Measurements from ENCODE around the gene FRYL.

DNA sequence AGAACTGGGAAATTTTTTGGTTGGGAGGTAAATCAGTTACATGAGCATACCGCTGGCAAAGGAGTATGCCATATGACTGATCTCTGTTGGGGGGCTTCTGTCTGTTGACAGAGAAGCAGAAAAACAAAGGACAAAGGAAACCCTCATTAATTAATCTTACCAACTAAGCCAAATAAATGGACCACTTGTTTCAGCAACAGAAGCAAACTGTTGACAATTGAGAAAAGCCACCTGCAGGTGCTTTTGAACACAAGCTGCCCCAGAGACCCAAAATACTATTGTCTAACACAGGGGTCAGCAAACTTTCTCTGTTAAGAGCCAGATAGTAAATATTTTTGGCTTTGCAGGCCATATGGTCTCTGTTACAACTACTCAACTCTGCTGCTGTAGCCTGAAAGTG, 7.0 kb upstream of the FRYL start:
- no peak for TF ChIP-seq POLR2A (IDR thresholded peaks at IDR 0.05)
- TF ChIP-seq, protein P1, sequence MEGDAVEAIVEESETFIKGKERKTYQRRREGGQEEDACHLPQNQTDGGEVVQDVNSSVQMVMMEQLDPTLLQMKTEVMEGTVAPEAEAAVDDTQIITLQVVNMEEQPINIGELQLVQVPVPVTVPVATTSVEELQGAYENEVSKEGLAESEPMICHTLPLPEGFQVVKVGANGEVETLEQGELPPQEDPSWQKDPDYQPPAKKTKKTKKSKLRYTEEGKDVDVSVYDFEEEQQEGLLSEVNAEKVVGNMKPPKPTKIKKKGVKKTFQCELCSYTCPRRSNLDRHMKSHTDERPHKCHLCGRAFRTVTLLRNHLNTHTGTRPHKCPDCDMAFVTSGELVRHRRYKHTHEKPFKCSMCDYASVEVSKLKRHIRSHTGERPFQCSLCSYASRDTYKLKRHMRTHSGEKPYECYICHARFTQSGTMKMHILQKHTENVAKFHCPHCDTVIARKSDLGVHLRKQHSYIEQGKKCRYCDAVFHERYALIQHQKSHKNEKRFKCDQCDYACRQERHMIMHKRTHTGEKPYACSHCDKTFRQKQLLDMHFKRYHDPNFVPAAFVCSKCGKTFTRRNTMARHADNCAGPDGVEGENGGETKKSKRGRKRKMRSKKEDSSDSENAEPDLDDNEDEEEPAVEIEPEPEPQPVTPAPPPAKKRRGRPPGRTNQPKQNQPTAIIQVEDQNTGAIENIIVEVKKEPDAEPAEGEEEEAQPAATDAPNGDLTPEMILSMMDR (IDR thresholded peaks at IDR 0.05) = no peak

Measured in adrenal gland (tissue), 5 donors.